Upper lobe of left lung (tissue), 4 donors: Measurements from ENCODE around the gene STRC.

Source experiments
- CTCF ChIP-seq, 6 experiments: fragments of 450-650 bp in 4 of 6; fragments of 200-600 bp in 2 of 6; sonication (generic) in 2 of 6; IDR thresholded peaks; one replicate each; pipeline ENCODE4 v1.5.1; 2016 to 2019; ENCODE audit warnings: antibody characterized with exemption in 6 of 6
- EP300 ChIP-seq, 4 donors: sonication (generic); formaldehyde crosslinking; IDR thresholded peaks; one replicate each; pipeline ENCODE4 v1.5.1; 2017; ENCODE audit warnings: antibody characterized with exemption in 4 of 4, control low read depth in 2 of 4
- POLR2A ChIP-seq, 4 donors: fragments of 450-650 bp; IDR thresholded peaks; one replicate each; pipeline ENCODE4 v1.5.1; 2016 to 2017; ENCODE audit warnings: antibody characterized with exemption in 4 of 4, mild to moderate bottlenecking in 2 of 4
- POLR2AphosphoS5 ChIP-seq, 2 donors: sonication (generic); formaldehyde crosslinking; IDR thresholded peaks; one replicate each; pipeline ENCODE4 v1.5.1; 2017; ENCODE audit warnings: antibody characterized with exemption in 2 of 2

DNA sequence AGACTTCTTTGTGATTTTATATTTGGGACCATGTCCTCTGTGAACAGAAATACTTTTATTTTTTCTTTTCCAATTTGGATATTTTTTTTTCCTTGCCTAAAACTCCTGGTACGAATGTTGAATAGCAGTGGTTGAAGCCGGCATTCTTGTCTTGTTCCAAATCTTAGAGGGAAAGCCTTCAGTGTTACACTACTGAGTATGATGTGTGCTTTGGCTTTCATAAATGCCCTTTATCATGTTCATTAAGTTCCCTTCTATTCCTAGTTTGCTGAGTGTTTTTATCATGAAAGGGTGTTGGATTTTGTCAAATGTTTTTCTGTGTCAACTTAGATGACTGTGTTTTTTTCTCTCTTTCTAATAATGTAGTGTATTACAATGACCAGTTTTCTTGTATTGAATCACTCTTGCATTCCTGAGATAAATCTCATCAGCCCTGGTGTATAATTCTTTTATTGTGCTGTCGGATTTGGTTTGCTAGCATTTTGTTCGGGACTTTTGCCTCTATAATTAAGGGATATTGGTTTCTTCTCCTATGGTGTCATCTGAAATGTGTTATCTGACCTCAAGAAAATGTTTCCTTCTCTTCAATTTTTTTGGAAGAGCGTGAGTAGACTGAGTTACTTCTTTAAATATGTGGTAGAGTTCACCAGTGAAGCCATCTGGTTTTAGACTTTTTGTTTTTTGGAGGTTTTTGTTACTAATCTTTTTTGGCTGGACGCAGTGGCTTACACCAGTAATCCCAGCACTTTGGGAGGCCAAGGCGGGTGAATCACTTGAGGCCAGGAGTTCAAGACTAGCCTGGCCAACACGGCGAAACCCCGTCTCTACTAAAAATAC lies 67.9 kb downstream of the STRC start:
- no peak for TF ChIP-seq CTCF (IDR thresholded peaks at IDR 0.05)
- TF ChIP-seq POLR2AphosphoS5 (IDR thresholded peaks at IDR 0.05), result no peak
- no peak for TF ChIP-seq POLR2A (IDR thresholded peaks at IDR 0.05)
- no peak for TF ChIP-seq EP300 (IDR thresholded peaks at IDR 0.05)
